HL-60/S4 treated with retinoic acid at 250 ng/mL for 4 days and 3 days (cell line): ENCODE measurements around the gene OTUD7B.
"Not testable (repeated sequence)": the region's sequence is repeated elsewhere in the genome, so short reads cannot be mapped to it uniquely, and the experiment has no call there.

Experiments used
- in situ Hi-C: fragments of 300-500 bp; cut with MboI; formaldehyde crosslinking; loops from 2 replicates; pipeline ENCODE4 v1.7.0; 2022; ENCODE audit warnings: low sequenced_read_pairs

The OTUD7B gene

GRCh38 chr1:150010393-150011115 lies at the start of gene OTUD7B:
Gene OTUD7B, minus strand, starts transcription at chr1:150010726. Its CDS starts 33,216 bp downstream, at chr1:149977510.
- in situ Hi-C loops: no loop called here

- in situ Hi-C loops: no loop called here
These were observed 49.7 kb upstream of the OTUD7B start for GRCh38 chr1:150060260-150060659.

- in situ Hi-C loops: no loop called here
These were observed 45.9 kb upstream of the OTUD7B start for GRCh38 chr1:150056407-150056806.

- in situ Hi-C loops: not testable (repeated sequence)
These were observed 45.0 kb upstream of the OTUD7B start for GRCh38 chr1:150055507-150055906.

GRCh38 chr1:150053926-150054325 lies 43.4 kb upstream of the OTUD7B start:
- in situ Hi-C loops: no loop called here

GRCh38 chr1:150051905-150052412 lies 41.4 kb upstream of the OTUD7B start:
- in situ Hi-C loops: not testable (repeated sequence)

GRCh38 chr1:150051089-150051373 lies 40.5 kb upstream of the OTUD7B start:
- in situ Hi-C loops: no loop called here

- in situ Hi-C loops: no loop called here
These were observed 39.4 kb upstream of the OTUD7B start for GRCh38 chr1:150049926-150050325.

GRCh38 chr1:150034336-150034735 lies 23.8 kb upstream of the OTUD7B start:
- in situ Hi-C loops: no loop called here

- in situ Hi-C loops: no loop called here
These were observed 17.8 kb upstream of the OTUD7B start for GRCh38 chr1:150028322-150028721.

GRCh38 chr1:150024156-150024555 lies 13.6 kb upstream of the OTUD7B start:
- in situ Hi-C loops: no loop called here

- in situ Hi-C loops: no loop called here
These were observed 11.8 kb upstream of the OTUD7B start for GRCh38 chr1:150022357-150022756.

- in situ Hi-C loops: no loop called here
These were observed 10.7 kb upstream of the OTUD7B start for GRCh38 chr1:150021191-150021694.

- in situ Hi-C loops: no loop called here
These were observed 10.2 kb upstream of the OTUD7B start for GRCh38 chr1:150020711-150021110.

GRCh38 chr1:150018165-150018564 lies 7.6 kb upstream of the OTUD7B start:
- in situ Hi-C loops: no loop called here

GRCh38 chr1:150017206-150017750 lies 6.8 kb upstream of the OTUD7B start:
- in situ Hi-C loops: no loop called here

GRCh38 chr1:150015651-150016131 lies 5.2 kb upstream of the OTUD7B start:
- in situ Hi-C loops: no loop called here

GRCh38 chr1:150012611-150013010 lies 2.1 kb upstream of the OTUD7B start:
- in situ Hi-C loops: no loop called here

- in situ Hi-C loops: no loop called here
These were observed 728 bp downstream of the OTUD7B start for GRCh38 chr1:150009604-150010392.

GRCh38 chr1:150008699-150009098 lies 1.8 kb downstream of the OTUD7B start:
- in situ Hi-C loops: no loop called here

- in situ Hi-C loops: no loop called here
These were observed 3.6 kb downstream of the OTUD7B start for GRCh38 chr1:150006881-150007421.
